ENCODE data around the gene ZNF281.

- TF ChIP-seq MZF1 (tag by site-specific recombination; IDR thresholded peaks at IDR 0.05; ENCODE audit: borderline replicate concordance) (no peak), ZBTB11 (tag by site-specific recombination; conservative IDR thresholded peaks at IDR 0.05; ENCODE audit: low read depth) (no peak), ZNF362 (tag by site-specific recombination; IDR thresholded peaks at IDR 0.05) (no peak), PATZ1 (tag by site-specific recombination; IDR thresholded peaks at IDR 0.05) (no peak), CTCF (tag by site-specific recombination; IDR thresholded peaks at IDR 0.05) (no peak), ZNF175 (tag by site-specific recombination; IDR thresholded peaks at IDR 0.05) (no peak), SETDB1 (IDR thresholded peaks at IDR 0.05; ENCODE audit: insufficient read length, low read length) (no peak), ZNF830 (tag by site-specific recombination; IDR thresholded peaks at IDR 0.05; ENCODE audit: low read depth) (no peak), ZNF596 (tag by site-specific recombination; IDR thresholded peaks at IDR 0.05) (no peak)
Measured at GRCh38 chr1:200442023-200442422, 32.2 kb upstream of the ZNF281 start.
